Common myeloid progenitor, CD34-positive (primary cell): Measurements from ENCODE around the gene AUTS2.

Experiments
- CTCF ChIA-PET: fragments of 350-600 bp; sonication (Branson Sonifier 250); formaldehyde crosslinking; loops from one replicate; lab custom pipeline; 2021; ENCODE audit warnings: antibody characterized with exemption; lab: Charles Lee
- POLR2A ChIA-PET: fragments of 350-600 bp; sonication (Branson Sonifier 250); formaldehyde crosslinking; loops from one replicate; lab custom pipeline; 2021; ENCODE audit warnings: antibody characterized with exemption; lab: Charles Lee
- DNase-seq, 3 donors: peaks; one replicate each; pipeline versions ENCODE4 v3.0.0 to v3.0.0-alpha.2; 2013
- H3K27ac ChIP-seq, 2 experiments: 1 replicate in 1 of 2; 2 replicates in 1 of 2; pipeline ENCODE4 v1.7.0; 2013; ENCODE audit warnings: inconsistent platforms in 2 of 2, low read length in 2 of 2, mild to moderate bottlenecking in 2 of 2, low read depth in 1 of 2, moderate library complexity in 1 of 2; ENCODE audit not compliant: severe bottlenecking in 2 of 2, insufficient read depth in 1 of 2, poor library complexity in 1 of 2
- H3K27me3 ChIP-seq, 5 experiments: replicated peaks in 2 of 5; 1 replicate in 3 of 5; 2 replicates in 2 of 5; pipeline versions ENCODE4 v1.6.1 to v1.7.0; 2013; ENCODE audit warnings: low read length in 4 of 5, mild to moderate bottlenecking in 2 of 5, moderate library complexity in 2 of 5, inconsistent platforms in 1 of 5; ENCODE audit not compliant: insufficient read depth in 5 of 5, control insufficient read depth in 4 of 5
- H3K36me3 ChIP-seq, 4 experiments: 1 replicate in 2 of 4; 2 replicates in 2 of 4; pipeline versions ENCODE4 v1.6.1 to v1.7.0; 2013; ENCODE audit warnings: low read length in 3 of 4, control low read depth in 1 of 4, mild to moderate bottlenecking in 1 of 4; ENCODE audit not compliant: control insufficient read depth in 4 of 4, insufficient read depth in 4 of 4
- H3K4me1 ChIP-seq, 4 experiments: 1 replicate in 3 of 4; 2 replicates in 1 of 4; pipeline versions ENCODE4 v1.6.1 to v1.7.1; 2013; ENCODE audit warnings: low read length in 3 of 4, mild to moderate bottlenecking in 3 of 4, control low read depth in 1 of 4, inconsistent platforms in 1 of 4, moderate library complexity in 1 of 4; ENCODE audit not compliant: control insufficient read depth in 4 of 4, insufficient read depth in 4 of 4; ENCODE audit errors: control extremely low read depth in 1 of 4
- H3K4me3 ChIP-seq, 7 experiments: 1 replicate in 4 of 7; 2 replicates in 3 of 7; pipeline versions ENCODE4 v1.5.1 to v1.7.0; 2013; ENCODE audit warnings: mild to moderate bottlenecking in 7 of 7, low read length in 6 of 7, moderate library complexity in 6 of 7, inconsistent platforms in 2 of 7, low read depth in 2 of 7, control low read depth in 1 of 7; ENCODE audit not compliant: insufficient read depth in 4 of 7, control insufficient read depth in 1 of 7; ENCODE audit errors: extremely low read depth in 1 of 7
- H3K9me3 ChIP-seq, 5 experiments: 1 replicate in 4 of 5; 2 replicates in 1 of 5; pipeline versions ENCODE4 v1.6.1 to v1.7.1; 2013; ENCODE audit warnings: low read length in 4 of 5, mild to moderate bottlenecking in 2 of 5, inconsistent platforms in 1 of 5, low read depth in 1 of 5, moderate library complexity in 1 of 5; ENCODE audit not compliant: control insufficient read depth in 4 of 5, insufficient read depth in 2 of 5; ENCODE audit errors: control extremely low read depth in 1 of 5
- WGBS: methylation state at CpG from one replicate; pipeline ENCODE4 v1.1.5; 2013; ENCODE audit not compliant: insufficient coverage; 5-methylcytosine and 5-hydroxymethylcytosine counted together

Gene AUTS2

GRCh38 chr7:69631131-69631530 lies 32.9 kb downstream of the AUTS2 start:
- Histone ChIP-seq H3K9me3 (no peaks in the 10 kb centered on the region), H3K27me3 (no peaks in the 10 kb centered on the region), H3K36me3 (no peaks in the 10 kb centered on the region), H3K4me3 (no peak overlapping the region), H3K4me1 (peaks cover 6 to 15% (median 8%) of the 10 kb centered on the region in 4 experiments), H3K27ac (no peak overlapping the region)
- 100% methylated on average over 1 of the region's 3 CpGs for WGBS
- no peak for DNase-seq
- ChIA-PET CTCF (interaction anchor here (1.2 kb wide), 1 partner anchor 27 kb away, joined by 3 read pairs; no protein-coding TSS in a partner anchor), POLR2A (no interaction called here)

GRCh38 chr7:69632280-69632679 lies 34.0 kb downstream of the AUTS2 start:
- DNase-seq, result no peak
- no peaks in the 10 kb centered on the region for H3K9me3 ChIP-seq
- no peak overlapping the region for H3K27ac ChIP-seq
- CTCF ChIA-PET, result interaction anchor here (1.0 kb wide), 1 partner anchor 17 kb away, joined by 4 read pairs; no protein-coding TSS in a partner anchor
- H3K36me3 ChIP-seq, result no peaks in the 10 kb centered on the region
- WGBS, result 100% methylated on average over 1 of the region's 3 CpGs
- POLR2A ChIA-PET, result no interaction called here
- no peak overlapping the region for H3K4me3 ChIP-seq
- peaks cover 6 to 15% (median 8%) of the 10 kb centered on the region in 4 experiments for H3K4me1 ChIP-seq
- H3K27me3 ChIP-seq, result no peaks in the 10 kb centered on the region

DNA sequence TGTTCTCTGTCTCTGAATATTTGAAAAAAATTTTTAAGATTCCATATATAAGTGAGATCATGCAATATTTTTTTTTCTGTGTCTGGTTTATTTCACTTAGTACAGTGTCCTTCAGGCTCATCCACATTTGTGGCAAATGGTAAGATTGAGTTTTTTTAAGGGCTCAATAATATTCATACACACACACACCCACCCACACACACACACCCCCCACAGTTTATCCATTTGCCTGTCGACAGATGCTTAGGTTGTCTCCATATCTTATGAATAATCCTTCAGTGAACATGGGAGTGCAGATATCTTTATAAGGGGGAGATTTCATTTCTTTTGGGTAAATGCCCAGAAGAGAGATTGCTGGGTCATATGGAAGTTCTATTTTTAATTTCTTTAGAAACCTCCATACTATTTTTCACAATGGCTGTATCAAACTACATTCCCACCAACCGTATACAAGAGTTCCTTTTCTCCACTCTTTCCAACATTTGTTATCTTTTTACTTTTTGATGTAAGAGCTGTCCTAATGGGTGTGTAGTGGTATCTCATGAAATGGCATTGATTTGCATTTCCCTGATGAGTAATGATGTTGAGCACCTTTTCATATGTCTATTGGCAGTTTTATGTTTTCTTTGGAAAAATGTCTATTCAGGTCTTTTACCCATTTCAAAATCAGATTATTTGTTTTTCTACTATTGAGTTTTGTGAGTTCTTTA lies 35.0 kb downstream of the AUTS2 start:
- DNase-seq, result no peak
- ChIA-PET POLR2A (no interaction called here), CTCF (interaction anchor here (0.6 to 1.0 kb wide), 3 partner anchors 33 to 1107 kb away, joined by 3 read pairs; no protein-coding TSS in a partner anchor)
- Histone ChIP-seq H3K9me3 (no peaks in the 10 kb centered on the region), H3K27me3 (no peaks in the 10 kb centered on the region), H3K27ac (no peak overlapping the region), H3K36me3 (no peaks in the 10 kb centered on the region), H3K4me3 (no peak overlapping the region), H3K4me1 (peaks cover 5 to 10% (median 7%) of the 10 kb centered on the region in 4 experiments)
- WGBS, result no CpG with 5 or more reads among the region's 2 CpGs

GRCh38 chr7:69635555-69636185 lies 37.4 kb downstream of the AUTS2 start:
- ChIA-PET POLR2A (no interaction called here), CTCF (no interaction called here)
- Histone ChIP-seq H3K27me3 (no peaks in the 10 kb centered on the region), H3K4me3 (no peak overlapping the region), H3K9me3 (no peaks in the 10 kb centered on the region), H3K4me1 (no peaks in the 10 kb centered on the region), H3K36me3 (no peaks in the 10 kb centered on the region), H3K27ac (no peak overlapping the region)
- 100% methylated on average over 1 of the region's 4 CpGs for WGBS
- no peak for DNase-seq

- CTCF ChIA-PET, result no interaction called here
- no CpG with 5 or more reads among the region's 1 CpG for WGBS
These were observed 40.4 kb downstream of the AUTS2 start for GRCh38 chr7:69638674-69639073.

DNA sequence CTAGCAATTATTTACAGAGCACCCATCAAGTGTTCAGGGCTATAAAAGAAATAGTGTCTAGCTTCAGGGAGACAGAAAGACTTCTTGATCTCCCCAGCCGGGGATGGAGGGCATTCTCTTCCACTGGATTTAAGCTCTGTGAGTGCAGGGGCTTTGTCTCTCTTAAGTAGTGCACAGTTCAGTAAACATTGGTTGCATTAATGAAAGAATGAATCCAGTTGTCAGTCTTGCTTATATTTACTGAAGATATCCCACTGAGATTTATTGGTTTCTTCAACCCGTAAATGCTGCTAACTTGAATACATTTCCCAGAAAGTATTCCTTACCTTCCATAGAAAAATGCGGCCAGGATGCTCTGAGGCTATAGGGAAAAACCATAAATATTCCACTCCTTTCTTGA lies 41.9 kb downstream of the AUTS2 start:
- H3K9me3 ChIP-seq, result no peaks in the 10 kb centered on the region
- POLR2A ChIA-PET, result no interaction called here
- CTCF ChIA-PET, result no interaction called here
- H3K4me1 ChIP-seq, result peaks cover 0 to 5% (median under 1%) of the 10 kb centered on the region in 4 experiments
- WGBS, result 94% methylated on average over 3 of the region's 3 CpGs
- H3K4me3 ChIP-seq, result no peak overlapping the region
- no peaks in the 10 kb centered on the region for H3K27me3 ChIP-seq
- no peak overlapping the region for H3K27ac ChIP-seq
- H3K36me3 ChIP-seq, result no peaks in the 10 kb centered on the region
- DNase-seq, result no peak

More at GRCh38 chr7:69638674-69639073, 40.4 kb downstream of the AUTS2 start:
- Histone ChIP-seq H3K27ac (no peak overlapping the region), H3K4me3 (no peak overlapping the region), H3K4me1 (peaks cover 0 to 2% (median 0%) of the 10 kb centered on the region in 4 experiments), H3K27me3 (no peaks in the 10 kb centered on the region), H3K36me3 (no peaks in the 10 kb centered on the region), H3K9me3 (no peaks in the 10 kb centered on the region)
- no peak for DNase-seq
- POLR2A ChIA-PET, result no interaction called here

DNA sequence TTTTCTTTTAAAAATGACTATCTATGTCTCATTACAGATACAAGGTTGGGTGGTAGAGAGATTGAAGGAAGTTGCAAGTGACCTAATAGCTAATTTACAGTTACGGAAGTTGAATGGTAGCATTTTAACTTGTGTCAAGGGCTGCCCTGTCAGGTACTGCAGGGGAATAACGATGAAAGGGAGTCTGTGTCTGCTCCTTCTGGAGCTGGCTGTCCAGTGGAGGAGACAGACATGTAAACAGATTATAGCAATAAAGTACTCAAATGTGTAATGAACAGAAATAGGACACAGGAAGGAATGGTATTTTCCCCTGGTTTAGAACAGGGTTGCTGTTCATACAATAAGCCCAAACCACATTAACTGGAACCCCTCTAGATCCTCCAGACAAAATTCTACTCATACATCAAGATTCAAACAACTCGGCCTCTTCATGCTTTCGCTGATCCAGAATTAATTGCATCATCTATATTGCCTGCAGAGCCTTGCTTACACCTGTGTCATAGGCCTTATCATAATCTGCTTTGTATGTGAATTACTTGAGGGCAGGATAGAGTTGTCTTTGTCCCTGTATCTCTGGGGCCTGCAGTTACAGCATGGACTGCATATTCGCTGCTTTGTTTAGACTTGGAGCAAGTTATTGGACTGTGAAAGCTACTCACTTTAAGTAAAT lies 42.8 kb downstream of the AUTS2 start:
- ChIA-PET CTCF (no interaction called here), POLR2A (no interaction called here)
- WGBS, result 97% methylated on average over 3 of the region's 5 CpGs

More for the DNA sequence above, 42.8 kb downstream of the AUTS2 start:
- Histone ChIP-seq H3K27me3 (no peaks in the 10 kb centered on the region), H3K4me3 (no peak overlapping the region), H3K4me1 (peaks cover 0 to 5% (median under 1%) of the 10 kb centered on the region in 4 experiments), H3K27ac (no peak overlapping the region), H3K36me3 (no peaks in the 10 kb centered on the region), H3K9me3 (no peaks in the 10 kb centered on the region)
- DNase-seq, result no peak
